OCI-LY3 (cell line): ENCODE measurements around the gene TYRO3.

Experiments used
- CTCF ChIP-seq: fragments of 200-600, 300-600 bp; sonication (generic); IDR thresholded peaks from 2 replicates; pipeline ENCODE4 v1.5.1; 2014; ENCODE audit warnings: antibody characterized with exemption, low read length, low read depth
- EZH2phosphoT487 ChIP-seq: fragments of 200-600 bp; shearing (Covaris generic); IDR thresholded peaks from 2 replicates; pipeline ENCODE4 v1.6.1; 2018; ENCODE audit warnings: antibody characterized with exemption, mixed run types, low read depth

- TF ChIP-seq CTCF: no peak
- TF ChIP-seq EZH2phosphoT487: no peak
Observed at GRCh38 chr15:41599061-41599460, 40.0 kb downstream of the TYRO3 start.
